ENCODE data around the gene N4BP2L2. TPM values are rescaled to one million over a fixed set of nuclear protein-coding genes. Genes with fewer than 3 reads are reported as not detected.

The N4BP2L2 gene
- total RNA-seq, 1 donor from 2014 or later, result 105 TPM

DNA sequence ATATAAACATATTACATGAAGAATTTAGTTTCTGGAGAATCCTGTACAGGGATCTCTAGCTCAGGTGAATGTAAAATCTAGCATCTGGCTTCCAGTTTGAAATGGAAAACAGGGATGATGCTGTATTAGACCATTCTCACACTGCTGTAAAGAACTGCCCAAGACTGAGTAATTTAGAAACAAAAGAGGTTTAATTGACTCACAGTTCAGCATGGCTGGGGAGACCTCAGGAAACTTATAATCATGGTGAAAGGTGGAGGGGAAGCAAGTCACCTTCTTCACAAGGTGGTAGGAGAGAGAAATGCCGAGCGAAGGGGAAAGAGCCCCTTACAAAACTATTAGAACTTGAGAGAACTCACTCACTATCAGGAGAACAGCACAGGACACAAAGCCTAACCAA, 17.0 kb upstream of the N4BP2L2 start:
- peaks cover 5% of the 10 kb centered on the region for H3K27me3 Mint-ChIP-seq (ENCODE audit: low read depth)
- peaks cover 3% of the 10 kb centered on the region for H3K9me3 Mint-ChIP-seq
- no peak for DNase-seq (ENCODE audit: low spot score)
- no peak overlapping the region for H3K27ac Mint-ChIP-seq
- intact Hi-C loops (cut with micrococcal nuclease), result no loop called here
- no peaks in the 10 kb centered on the region for H3K4me1 Mint-ChIP-seq (ENCODE audit: low read depth)
- no peak overlapping the region for H3K4me3 Mint-ChIP-seq (ENCODE audit: low read depth)
- no peaks in the 10 kb centered on the region for H3K36me3 Mint-ChIP-seq (ENCODE audit: low read depth)

GRCh38 chr13:32553720-32554119, 15.1 kb upstream of the N4BP2L2 start:
- peaks cover 8% of the 10 kb centered on the region for H3K27me3 Mint-ChIP-seq (ENCODE audit: low read depth)
- no peak overlapping the region for H3K27ac Mint-ChIP-seq
- DNase-seq (ENCODE audit: low spot score), result no peak
- H3K36me3 Mint-ChIP-seq (ENCODE audit: low read depth), result no peaks in the 10 kb centered on the region
- no peak overlapping the region for H3K4me3 Mint-ChIP-seq (ENCODE audit: low read depth)
- intact Hi-C loops (cut with micrococcal nuclease), result no loop called here
- no peaks in the 10 kb centered on the region for H3K9me3 Mint-ChIP-seq
- no peaks in the 10 kb centered on the region for H3K4me1 Mint-ChIP-seq (ENCODE audit: low read depth)

DNA sequence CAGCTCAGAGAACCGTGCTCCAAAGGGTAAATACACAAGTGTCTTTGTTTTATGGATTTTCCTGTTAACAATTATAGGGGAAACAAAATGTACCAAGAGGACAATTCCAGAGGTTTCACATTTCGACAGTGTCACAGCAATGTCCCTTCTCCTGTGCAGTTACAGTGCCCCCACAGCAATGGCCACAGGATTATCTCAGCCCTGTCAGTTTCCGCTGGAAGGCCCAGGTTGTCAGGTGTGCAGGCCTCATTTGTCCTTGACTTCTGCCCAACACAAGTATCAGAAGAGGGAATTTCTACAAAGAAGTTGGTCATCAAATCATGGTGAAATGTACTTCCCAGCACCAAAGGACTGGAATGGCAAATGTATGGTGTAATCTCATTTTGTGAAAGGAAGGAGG, 11.2 kb upstream of the N4BP2L2 start:
- Mint-ChIP-seq H3K36me3 (ENCODE audit: low read depth) (no peaks in the 10 kb centered on the region), H3K27me3 (ENCODE audit: low read depth) (peaks cover 20% of the 10 kb centered on the region), H3K4me3 (ENCODE audit: low read depth) (no peak overlapping the region), H3K27ac (no peak overlapping the region), H3K9me3 (no peaks in the 10 kb centered on the region), H3K4me1 (ENCODE audit: low read depth) (no peaks in the 10 kb centered on the region)
- intact Hi-C loops (cut with micrococcal nuclease), result no loop called here
- DNase-seq (ENCODE audit: low spot score), result no peak

DNA sequence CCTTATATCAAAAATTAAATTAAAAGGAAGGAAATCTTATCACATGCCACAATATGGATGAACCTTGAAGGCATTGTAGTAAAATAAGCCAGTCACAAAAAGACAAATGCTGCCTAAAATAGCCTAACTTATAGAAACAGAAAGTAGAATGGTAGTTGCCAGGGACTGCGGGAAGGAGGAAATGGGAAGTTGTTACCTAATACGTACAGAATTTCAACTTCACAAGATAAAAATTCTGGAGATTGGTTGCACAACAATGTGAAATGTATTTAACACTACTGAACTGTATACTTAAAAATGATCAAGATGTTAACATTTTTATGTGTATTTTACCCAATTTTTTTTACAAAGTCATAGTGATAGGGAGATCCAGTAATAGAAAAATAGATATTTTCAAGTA, 10.2 kb upstream of the N4BP2L2 start:
- Mint-ChIP-seq H3K9me3 (no peaks in the 10 kb centered on the region), H3K36me3 (ENCODE audit: low read depth) (no peaks in the 10 kb centered on the region), H3K27me3 (ENCODE audit: low read depth) (peaks cover 20% of the 10 kb centered on the region), H3K4me1 (ENCODE audit: low read depth) (no peaks in the 10 kb centered on the region), H3K4me3 (ENCODE audit: low read depth) (no peak overlapping the region), H3K27ac (no peak overlapping the region)
- intact Hi-C loops (cut with micrococcal nuclease), result no loop called here
- no peak for DNase-seq (ENCODE audit: low spot score)

DNA sequence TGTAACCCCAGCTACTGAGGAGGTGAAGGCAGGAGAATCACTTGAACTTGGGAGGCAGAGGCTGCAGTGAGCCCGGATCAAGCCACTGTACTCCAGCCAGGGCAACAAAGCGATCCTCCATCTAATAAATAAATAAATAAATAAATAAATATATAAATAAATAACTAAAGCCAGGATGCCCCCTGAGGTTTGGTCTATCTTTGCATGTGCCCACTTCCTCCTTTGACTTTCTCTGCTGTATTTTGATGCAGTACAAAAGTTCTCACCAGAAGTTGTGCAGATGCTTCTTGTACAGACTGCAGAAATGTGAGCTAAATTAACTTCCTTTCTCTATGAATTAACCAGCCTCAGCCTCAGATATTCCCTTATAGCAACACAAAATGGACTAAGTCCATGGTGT, 6.5 kb upstream of the N4BP2L2 start:
- no peaks in the 10 kb centered on the region for H3K4me1 Mint-ChIP-seq (ENCODE audit: low read depth)
- H3K9me3 Mint-ChIP-seq, result no peaks in the 10 kb centered on the region
- H3K4me3 Mint-ChIP-seq (ENCODE audit: low read depth), result no peak overlapping the region
- intact Hi-C loops (cut with micrococcal nuclease), result no loop called here
- no peaks in the 10 kb centered on the region for H3K36me3 Mint-ChIP-seq (ENCODE audit: low read depth)
- no peak overlapping the region for H3K27ac Mint-ChIP-seq
- peaks cover 17% of the 10 kb centered on the region for H3K27me3 Mint-ChIP-seq (ENCODE audit: low read depth)
- no peak for DNase-seq (ENCODE audit: low spot score)

DNA sequence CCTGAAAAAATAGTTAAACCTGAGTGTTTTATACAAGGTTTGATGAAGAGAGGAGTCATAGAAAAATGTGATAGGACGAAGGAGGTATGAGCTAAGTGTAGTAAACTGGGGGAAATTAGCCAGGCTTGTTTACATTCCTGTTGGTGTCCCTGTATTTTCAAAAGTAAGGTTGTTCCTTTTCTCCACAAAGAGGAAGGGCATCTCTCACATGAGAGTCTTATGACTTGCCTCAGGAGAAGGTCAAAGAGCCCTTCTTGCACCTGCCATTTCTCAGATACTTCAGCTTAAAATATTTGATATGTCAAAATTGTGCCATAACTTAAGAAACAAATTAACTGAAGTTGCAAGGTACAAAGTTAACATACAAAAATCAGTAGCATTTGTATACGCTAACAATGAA, 3.6 kb upstream of the N4BP2L2 start:
- no peak for DNase-seq (ENCODE audit: low spot score)
- Mint-ChIP-seq H3K27me3 (ENCODE audit: low read depth) (peaks cover 12% of the 10 kb centered on the region), H3K4me1 (ENCODE audit: low read depth) (peaks cover 9% of the 10 kb centered on the region), H3K36me3 (ENCODE audit: low read depth) (peaks cover 5% of the 10 kb centered on the region), H3K9me3 (no peaks in the 10 kb centered on the region), H3K27ac (no peak overlapping the region), H3K4me3 (ENCODE audit: low read depth) (no peak overlapping the region)
- intact Hi-C loops (cut with micrococcal nuclease), result no loop called here

DNA sequence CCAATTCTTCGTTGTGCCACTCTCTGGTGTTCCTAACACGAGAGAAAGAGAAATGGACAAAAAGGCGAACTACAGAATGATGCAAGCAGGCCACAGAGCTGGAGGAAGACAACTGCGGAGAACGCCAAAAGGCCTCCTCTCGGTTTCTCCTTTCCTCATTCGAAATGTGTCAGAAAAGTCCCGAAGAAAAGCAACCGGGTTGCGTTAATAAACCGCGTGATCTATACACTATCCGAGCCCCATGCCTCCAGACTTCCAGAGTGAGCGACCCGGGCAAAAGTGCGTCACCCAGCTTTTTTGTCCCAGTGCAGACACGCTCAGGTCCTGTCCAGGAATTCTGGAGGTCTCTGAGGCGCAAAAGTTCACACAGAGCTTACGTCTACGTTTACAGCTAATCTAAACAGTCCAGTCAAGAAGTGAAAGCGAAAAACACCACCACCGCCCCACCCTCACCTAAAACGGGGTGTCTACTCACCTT, 413 bp downstream of the N4BP2L2 start:
- Mint-ChIP-seq H3K4me1 (ENCODE audit: low read depth) (peaks cover 41% of the 10 kb centered on the region), H3K27ac (peak overlapping the region; percentile 98), H3K27me3 (ENCODE audit: low read depth) (no peaks in the 10 kb centered on the region), H3K9me3 (no peaks in the 10 kb centered on the region), H3K4me3 (ENCODE audit: low read depth) (peak overlapping the region; percentile 93), H3K36me3 (ENCODE audit: low read depth) (peaks cover 41% of the 10 kb centered on the region)
- no peak for DNase-seq (ENCODE audit: low spot score)
- intact Hi-C loops (cut with micrococcal nuclease), result loop anchor here (1.0 to 10.0 kb wide), 8 partner anchors 48 to 1005 kb away; partner anchors contain the start of genes BRCA2, FRY, PDS5B and ZAR1L

DNA sequence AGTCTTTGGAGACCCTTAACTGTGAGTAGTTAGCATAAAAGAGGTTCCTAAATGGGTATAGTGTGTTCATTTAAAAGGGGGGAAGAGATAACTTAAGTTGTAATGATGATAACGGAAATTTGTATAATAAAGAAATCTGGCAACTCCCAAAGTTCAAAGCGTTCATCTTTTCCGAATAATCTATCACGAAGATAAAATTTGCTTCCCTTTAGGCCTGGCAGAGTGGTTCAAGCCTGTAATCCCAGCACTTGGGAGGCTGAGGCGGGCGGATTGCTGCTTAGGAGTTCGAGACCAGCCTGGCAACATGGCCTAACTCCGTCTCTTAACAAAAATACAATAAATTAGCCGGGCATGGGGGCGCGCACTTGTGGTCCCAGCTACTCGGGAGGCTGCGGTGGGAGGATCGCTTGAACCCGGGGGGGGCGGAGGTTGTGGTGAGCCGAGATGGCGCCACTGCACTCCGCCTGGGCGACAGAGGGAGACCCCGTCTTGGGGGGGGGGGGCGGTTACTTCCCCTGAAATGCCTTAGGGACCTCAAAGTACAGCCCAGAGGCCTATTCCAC, 934 bp downstream of the N4BP2L2 start:
- peak; percentile 30 for DNase-seq (ENCODE audit: low spot score)
- intact Hi-C loops (cut with micrococcal nuclease), result loop anchor here (1.0 to 10.0 kb wide), 8 partner anchors 49 to 1005 kb away; partner anchors contain the start of genes BRCA2, FRY, PDS5B and ZAR1L
- no peaks in the 10 kb centered on the region for H3K9me3 Mint-ChIP-seq
- peak overlapping the region; percentile 98 for H3K27ac Mint-ChIP-seq
- H3K36me3 Mint-ChIP-seq (ENCODE audit: low read depth), result peaks cover 45% of the 10 kb centered on the region
- H3K4me3 Mint-ChIP-seq (ENCODE audit: low read depth), result peak overlapping the region; percentile 93
- no peaks in the 10 kb centered on the region for H3K27me3 Mint-ChIP-seq (ENCODE audit: low read depth)
- peaks cover 41% of the 10 kb centered on the region for H3K4me1 Mint-ChIP-seq (ENCODE audit: low read depth)

GRCh38 chr13:32535748-32536147, 2.8 kb downstream of the N4BP2L2 start:
- Mint-ChIP-seq H3K27me3 (ENCODE audit: low read depth) (no peaks in the 10 kb centered on the region), H3K4me1 (ENCODE audit: low read depth) (peaks cover 57% of the 10 kb centered on the region), H3K4me3 (ENCODE audit: low read depth) (peak overlapping the region; percentile 26), H3K36me3 (ENCODE audit: low read depth) (peaks cover 55% of the 10 kb centered on the region), H3K27ac (peak overlapping the region; percentile 76), H3K9me3 (no peaks in the 10 kb centered on the region)
- intact Hi-C loops (cut with micrococcal nuclease), result loop anchor here (10.0 kb wide), 1 partner anchor 501 kb away; the partner anchor contains the start of gene FRY
- no peak for DNase-seq (ENCODE audit: low spot score)

GRCh38 chr13:32535115-32535514, 3.5 kb downstream of the N4BP2L2 start:
- Mint-ChIP-seq H3K27me3 (ENCODE audit: low read depth) (no peaks in the 10 kb centered on the region), H3K27ac (peak overlapping the region; percentile 53), H3K9me3 (no peaks in the 10 kb centered on the region), H3K4me1 (ENCODE audit: low read depth) (peaks cover 63% of the 10 kb centered on the region), H3K36me3 (ENCODE audit: low read depth) (peaks cover 57% of the 10 kb centered on the region), H3K4me3 (ENCODE audit: low read depth) (peak overlapping the region; percentile 49)
- intact Hi-C loops (cut with micrococcal nuclease), result loop anchor here (10.0 kb wide), 1 partner anchor 500 kb away; the partner anchor contains the start of gene FRY
- no peak for DNase-seq (ENCODE audit: low spot score)

GRCh38 chr13:32530841-32531253, 7.7 kb downstream of the N4BP2L2 start:
- Mint-ChIP-seq H3K9me3 (no peaks in the 10 kb centered on the region), H3K27me3 (ENCODE audit: low read depth) (no peaks in the 10 kb centered on the region), H3K4me1 (ENCODE audit: low read depth) (peaks cover 52% of the 10 kb centered on the region), H3K4me3 (ENCODE audit: low read depth) (peak overlapping the region; percentile 68), H3K36me3 (ENCODE audit: low read depth) (peaks cover 76% of the 10 kb centered on the region), H3K27ac (peak overlapping the region; percentile 73)
- no peak for DNase-seq (ENCODE audit: low spot score)
- intact Hi-C loops (cut with micrococcal nuclease), result loop anchor here (2.0 to 10.0 kb wide), 2 partner anchors 102 to 496 kb away; partner anchors contain the start of genes FRY and N4BP2L1

- intact Hi-C loops (cut with micrococcal nuclease), result no loop called here
- no peak for DNase-seq (ENCODE audit: low spot score)
- H3K4me3 Mint-ChIP-seq (ENCODE audit: low read depth), result no peak overlapping the region
- peaks cover 72% of the 10 kb centered on the region for H3K36me3 Mint-ChIP-seq (ENCODE audit: low read depth)
- no peaks in the 10 kb centered on the region for H3K27me3 Mint-ChIP-seq (ENCODE audit: low read depth)
- H3K27ac Mint-ChIP-seq, result no peak overlapping the region
- H3K4me1 Mint-ChIP-seq (ENCODE audit: low read depth), result peaks cover 32% of the 10 kb centered on the region
- H3K9me3 Mint-ChIP-seq, result no peaks in the 10 kb centered on the region
Measured at GRCh38 chr13:32528358-32528757, 10.2 kb downstream of the N4BP2L2 start.

DNA sequence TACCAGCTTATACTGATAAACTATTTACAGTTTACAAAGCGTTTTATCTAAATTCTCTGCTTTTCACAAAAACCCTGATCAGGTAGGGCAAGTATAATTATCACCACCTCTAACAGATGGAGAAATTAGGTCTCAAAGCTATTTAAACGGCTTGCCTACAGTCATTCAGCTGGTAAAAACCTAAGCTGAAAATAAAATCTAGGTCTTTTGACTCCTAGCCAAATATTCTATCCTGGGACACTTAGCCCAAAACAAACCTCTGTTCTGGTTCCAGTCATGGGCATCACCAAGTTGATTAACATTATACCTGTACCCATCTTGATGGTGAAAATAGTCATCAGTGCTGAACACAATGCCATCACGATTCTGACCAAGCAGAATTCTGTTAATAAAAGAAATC, 11.4 kb downstream of the N4BP2L2 start:
- peaks cover 31% of the 10 kb centered on the region for H3K4me1 Mint-ChIP-seq (ENCODE audit: low read depth)
- H3K27ac Mint-ChIP-seq, result no peak overlapping the region
- intact Hi-C loops (cut with micrococcal nuclease), result no loop called here
- no peaks in the 10 kb centered on the region for H3K9me3 Mint-ChIP-seq
- no peaks in the 10 kb centered on the region for H3K27me3 Mint-ChIP-seq (ENCODE audit: low read depth)
- H3K36me3 Mint-ChIP-seq (ENCODE audit: low read depth), result peaks cover 74% of the 10 kb centered on the region
- no peak overlapping the region for H3K4me3 Mint-ChIP-seq (ENCODE audit: low read depth)
- DNase-seq (ENCODE audit: low spot score), result no peak

Measured in activated T-helper 2 cell treated with anti-CD3 and anti-CD28 coated beads, Interferon-gamma antibody, Interleukin-2, Interleukin-4, amounts not matched to agents 10 μg/mL and 5 μg/mL and 100 μg/mL, durations not matched to agents 14 hours and 24 hours and 36 hours (primary cell).